ENCODE data around the gene DTNB. TPM values are rescaled to one million over a fixed set of nuclear protein-coding genes. Genes with fewer than 3 reads are reported as not detected.

Gene DTNB
- polyA plus RNA-seq, 1 donor from 2014 or later = 22.5 TPM

DNA sequence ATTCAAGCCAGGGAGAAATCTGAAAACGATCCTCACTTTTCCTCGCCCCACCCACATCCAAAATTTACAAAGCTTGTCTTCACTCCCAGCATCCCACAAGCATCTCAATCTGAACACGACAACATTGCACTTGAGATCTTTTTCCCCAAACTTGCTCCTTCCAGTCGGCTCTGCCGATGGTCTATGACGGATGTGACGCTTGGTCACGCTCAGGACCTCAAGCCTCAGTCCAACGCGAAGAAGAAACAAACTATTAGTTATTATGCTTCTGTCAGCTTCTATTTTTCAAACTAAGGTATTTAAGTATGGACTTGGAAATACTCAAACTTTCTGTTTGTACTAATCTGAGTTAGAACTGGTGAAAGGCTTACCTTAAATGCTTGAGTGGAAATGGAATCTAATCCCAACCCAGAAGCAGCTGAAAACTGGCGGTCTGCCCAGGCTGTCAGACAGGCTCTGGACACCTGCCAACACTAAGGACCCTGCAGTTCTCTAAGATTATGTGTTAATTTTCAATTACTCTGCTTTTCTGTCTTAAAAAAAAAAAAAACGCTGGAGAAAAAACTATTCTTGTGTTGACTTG is 199.5 kb downstream of the DTNB start:
- H3K79me2 ChIP-seq (replicated peaks; ENCODE audit: insufficient read depth, low read length) = no peaks in the 10 kb centered on the region
- no peak overlapping the region for H3K4me2 ChIP-seq (ENCODE audit: low read length)
- no peak overlapping the region for H3K4me3 ChIP-seq (ENCODE audit: low read length)
- H3K27ac ChIP-seq (ENCODE audit: low read length) = no peak overlapping the region
- peaks cover 12% of the 10 kb centered on the region for H3K9me3 ChIP-seq (ENCODE audit: low read length)
- H2AFZ ChIP-seq (ENCODE audit: low read depth, low read length) = no peak overlapping the region
- TF ChIP-seq RAD21 (conservative IDR thresholded peaks at IDR 0.05) (no peak), POLR2AphosphoS5 (IDR thresholded peaks at IDR 0.05) (no peak), REST (IDR thresholded peaks at IDR 0.05; ENCODE audit: borderline replicate concordance) (no peak), SMC3 (conservative IDR thresholded peaks at IDR 0.05; ENCODE audit: poor library complexity) (no peak)
- H3F3A ChIP-seq (ENCODE audit: insufficient read depth, low read length, poor library complexity, severe bottlenecking) = no peaks in the 10 kb centered on the region
- no peaks in the 10 kb centered on the region for H3K36me3 ChIP-seq (ENCODE audit: insufficient read depth, low read length)
- H4K20me1 ChIP-seq (ENCODE audit: insufficient read depth) = no peaks in the 10 kb centered on the region
- no peaks in the 10 kb centered on the region for H3K27me3 ChIP-seq (ENCODE audit: insufficient read depth, low read depth, low read length)
- H3K9ac ChIP-seq (ENCODE audit: low read length) = no peak overlapping the region
- no peaks in the 10 kb centered on the region for H3K9me2 ChIP-seq (ENCODE audit: insufficient read depth, low read length)

GRCh38 chr2:25473131-25473530 is 200.2 kb downstream of the DTNB start:
- no peak overlapping the region for H3K27ac ChIP-seq (ENCODE audit: low read length)
- H4K20me1 ChIP-seq (ENCODE audit: insufficient read depth) = no peaks in the 10 kb centered on the region
- H3K27me3 ChIP-seq (ENCODE audit: insufficient read depth, low read depth, low read length) = no peaks in the 10 kb centered on the region
- H2AFZ ChIP-seq (ENCODE audit: low read depth, low read length) = no peak overlapping the region
- H3K9me3 ChIP-seq (ENCODE audit: low read length) = peaks cover 12% of the 10 kb centered on the region
- TF ChIP-seq, protein P1, sequence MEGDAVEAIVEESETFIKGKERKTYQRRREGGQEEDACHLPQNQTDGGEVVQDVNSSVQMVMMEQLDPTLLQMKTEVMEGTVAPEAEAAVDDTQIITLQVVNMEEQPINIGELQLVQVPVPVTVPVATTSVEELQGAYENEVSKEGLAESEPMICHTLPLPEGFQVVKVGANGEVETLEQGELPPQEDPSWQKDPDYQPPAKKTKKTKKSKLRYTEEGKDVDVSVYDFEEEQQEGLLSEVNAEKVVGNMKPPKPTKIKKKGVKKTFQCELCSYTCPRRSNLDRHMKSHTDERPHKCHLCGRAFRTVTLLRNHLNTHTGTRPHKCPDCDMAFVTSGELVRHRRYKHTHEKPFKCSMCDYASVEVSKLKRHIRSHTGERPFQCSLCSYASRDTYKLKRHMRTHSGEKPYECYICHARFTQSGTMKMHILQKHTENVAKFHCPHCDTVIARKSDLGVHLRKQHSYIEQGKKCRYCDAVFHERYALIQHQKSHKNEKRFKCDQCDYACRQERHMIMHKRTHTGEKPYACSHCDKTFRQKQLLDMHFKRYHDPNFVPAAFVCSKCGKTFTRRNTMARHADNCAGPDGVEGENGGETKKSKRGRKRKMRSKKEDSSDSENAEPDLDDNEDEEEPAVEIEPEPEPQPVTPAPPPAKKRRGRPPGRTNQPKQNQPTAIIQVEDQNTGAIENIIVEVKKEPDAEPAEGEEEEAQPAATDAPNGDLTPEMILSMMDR (IDR thresholded peaks at IDR 0.05; ENCODE audit: poor library complexity, severe bottlenecking) = no peak
- TF ChIP-seq POLR2AphosphoS5 (IDR thresholded peaks at IDR 0.05) (no peak), MXI1 (conservative IDR thresholded peaks at IDR 0.05; ENCODE audit: poor library complexity, severe bottlenecking) (no peak), EP300 (conservative IDR thresholded peaks at IDR 0.05; ENCODE audit: poor library complexity, severe bottlenecking) (no peak), TAF1 (IDR thresholded peaks at IDR 0.05; ENCODE audit: low read depth) (no peak), EZH2 (IDR thresholded peaks at IDR 0.05; ENCODE audit: borderline replicate concordance, insufficient read depth, low read length, poor library complexity, severe bottlenecking) (no peak), REST (IDR thresholded peaks at IDR 0.05; ENCODE audit: borderline replicate concordance) (no peak), SMC3 (conservative IDR thresholded peaks at IDR 0.05; ENCODE audit: poor library complexity) (no peak), RAD21 (conservative IDR thresholded peaks at IDR 0.05) (no peak)
- H3K4me2 ChIP-seq (ENCODE audit: low read length) = no peak overlapping the region
- H3K79me2 ChIP-seq (replicated peaks; ENCODE audit: insufficient read depth, low read length) = no peaks in the 10 kb centered on the region
- H3K9ac ChIP-seq (ENCODE audit: low read length) = no peak overlapping the region
- no peaks in the 10 kb centered on the region for H3K9me2 ChIP-seq (ENCODE audit: insufficient read depth, low read length)
- H3K4me3 ChIP-seq (ENCODE audit: low read length) = no peak overlapping the region
- no peaks in the 10 kb centered on the region for H3F3A ChIP-seq (ENCODE audit: insufficient read depth, low read length, poor library complexity, severe bottlenecking)
- H3K36me3 ChIP-seq (ENCODE audit: insufficient read depth, low read length) = no peaks in the 10 kb centered on the region
